ENCODE results near the gene CCDC170.
"Not testable (repeated sequence)": the region's sequence is repeated elsewhere in the genome, so short reads cannot be mapped to it uniquely, and the experiment has no call there.

CCDC170 gene, protein sequence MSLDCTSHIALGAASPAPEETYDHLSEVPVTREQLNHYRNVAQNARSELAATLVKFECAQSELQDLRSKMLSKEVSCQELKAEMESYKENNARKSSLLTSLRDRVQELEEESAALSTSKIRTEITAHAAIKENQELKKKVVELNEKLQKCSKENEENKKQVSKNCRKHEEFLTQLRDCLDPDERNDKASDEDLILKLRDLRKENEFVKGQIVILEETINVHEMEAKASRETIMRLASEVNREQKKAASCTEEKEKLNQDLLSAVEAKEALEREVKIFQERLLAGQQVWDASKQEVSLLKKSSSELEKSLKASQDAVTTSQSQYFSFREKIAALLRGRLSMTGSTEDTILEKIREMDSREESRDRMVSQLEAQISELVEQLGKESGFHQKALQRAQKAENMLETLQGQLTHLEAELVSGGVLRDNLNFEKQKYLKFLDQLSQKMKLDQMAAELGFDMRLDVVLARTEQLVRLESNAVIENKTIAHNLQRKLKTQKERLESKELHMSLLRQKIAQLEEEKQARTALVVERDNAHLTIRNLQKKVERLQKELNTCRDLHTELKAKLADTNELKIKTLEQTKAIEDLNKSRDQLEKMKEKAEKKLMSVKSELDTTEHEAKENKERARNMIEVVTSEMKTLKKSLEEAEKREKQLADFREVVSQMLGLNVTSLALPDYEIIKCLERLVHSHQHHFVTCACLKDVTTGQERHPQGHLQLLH

GRCh38 chr6:151493804-151494234 lies at the start of gene CCDC170:
CCDC170 (plus strand) TSS chr6:151494017; CDS start chr6:151494129, 112 bp downstream.
- H3K4me3 ChIP-seq = peak within 1 kb of the TSS; percentile 36
- no peaks in the 10 kb centered on the region for H3K27me3 ChIP-seq (ENCODE audit: low read depth)
- in situ Hi-C loops (cut with MboI; ENCODE audit: low sequenced_read_pairs) = no loop called here
- H3K9me3 ChIP-seq = no peaks in the 10 kb centered on the region
- H3K36me3 ChIP-seq (replicated peaks) = no peaks in the 10 kb centered on the region
- peaks cover 8% of the 10 kb centered on the region for H3K4me1 ChIP-seq
- DNase-seq (ENCODE audit: low spot score in 2 of 2) = peak; percentile 24 to 60

GRCh38 chr6:151445482-151445881 lies 48.3 kb upstream of the CCDC170 start:
- no peaks in the 10 kb centered on the region for H3K27me3 ChIP-seq (ENCODE audit: low read depth)
- H3K9me3 ChIP-seq = no peaks in the 10 kb centered on the region
- no peak for DNase-seq (ENCODE audit: low spot score in 2 of 2)
- in situ Hi-C loops (cut with MboI; ENCODE audit: low sequenced_read_pairs) = loop anchor here (25.0 kb wide), 1 partner anchor 817 kb away; no protein-coding TSS in a partner anchor
- H3K4me3 ChIP-seq = no peak overlapping the region
- H3K36me3 ChIP-seq (replicated peaks) = peaks cover 3% of the 10 kb centered on the region
- no peaks in the 10 kb centered on the region for H3K4me1 ChIP-seq

GRCh38 chr6:151447237-151447636 lies 46.6 kb upstream of the CCDC170 start:
- Histone ChIP-seq H3K9me3 (no peaks in the 10 kb centered on the region), H3K36me3 (replicated peaks) (peaks cover 3% of the 10 kb centered on the region), H3K4me1 (no peaks in the 10 kb centered on the region), H3K27me3 (ENCODE audit: low read depth) (no peaks in the 10 kb centered on the region), H3K4me3 (no peak overlapping the region)
- no peak for DNase-seq (ENCODE audit: low spot score in 2 of 2)
- in situ Hi-C loops (cut with MboI; ENCODE audit: low sequenced_read_pairs) = loop anchor here (25.0 kb wide), 1 partner anchor 815 kb away; no protein-coding TSS in a partner anchor

GRCh38 chr6:151448623-151449022 lies 45.2 kb upstream of the CCDC170 start:
- H3K9me3 ChIP-seq = no peaks in the 10 kb centered on the region
- H3K4me3 ChIP-seq = no peak overlapping the region
- in situ Hi-C loops (cut with MboI; ENCODE audit: low sequenced_read_pairs) = loop anchor here (25.0 kb wide), 1 partner anchor 814 kb away; no protein-coding TSS in a partner anchor
- H3K27me3 ChIP-seq (ENCODE audit: low read depth) = no peaks in the 10 kb centered on the region
- peaks cover 3% of the 10 kb centered on the region for H3K36me3 ChIP-seq (replicated peaks)
- DNase-seq (ENCODE audit: low spot score in 2 of 2) = no peak
- peaks cover under 1% of the 10 kb centered on the region; the same call in 1 of the 2 replicates for H3K4me1 ChIP-seq

DNA sequence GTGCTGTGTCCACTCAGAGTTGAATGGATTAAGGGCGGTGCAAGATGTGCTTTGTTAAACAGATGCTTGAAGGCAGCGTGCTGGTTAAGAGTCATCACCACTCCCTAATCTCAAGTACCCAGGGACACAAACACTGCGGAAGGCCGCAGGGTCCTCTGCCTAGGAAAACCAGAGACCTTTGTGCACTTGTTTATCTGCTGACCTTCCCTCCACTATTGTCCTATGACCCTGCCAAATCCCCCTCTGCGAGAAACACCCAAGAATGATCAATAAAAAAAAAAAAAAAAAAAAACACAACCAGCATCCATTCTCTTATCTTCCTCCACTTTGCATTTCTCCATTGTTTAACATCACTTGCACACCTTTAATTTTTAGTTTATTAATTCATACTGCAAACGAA lies 42.9 kb upstream of the CCDC170 start:
- in situ Hi-C loops (cut with MboI; ENCODE audit: low sequenced_read_pairs) = loop anchor here (25.0 kb wide), 1 partner anchor 1536 kb away; the partner anchor contains the start of gene FBXO5
- H3K27me3 ChIP-seq (ENCODE audit: low read depth); DNase-seq (ENCODE audit: low spot score in 2 of 2); H3K36me3 ChIP-seq (replicated peaks); H3K9me3 ChIP-seq: not testable (repeated sequence)
- H3K4me3 ChIP-seq = peak overlapping the region; percentile 86
- H3K4me1 ChIP-seq = peaks cover 16% of the 10 kb centered on the region

DNA sequence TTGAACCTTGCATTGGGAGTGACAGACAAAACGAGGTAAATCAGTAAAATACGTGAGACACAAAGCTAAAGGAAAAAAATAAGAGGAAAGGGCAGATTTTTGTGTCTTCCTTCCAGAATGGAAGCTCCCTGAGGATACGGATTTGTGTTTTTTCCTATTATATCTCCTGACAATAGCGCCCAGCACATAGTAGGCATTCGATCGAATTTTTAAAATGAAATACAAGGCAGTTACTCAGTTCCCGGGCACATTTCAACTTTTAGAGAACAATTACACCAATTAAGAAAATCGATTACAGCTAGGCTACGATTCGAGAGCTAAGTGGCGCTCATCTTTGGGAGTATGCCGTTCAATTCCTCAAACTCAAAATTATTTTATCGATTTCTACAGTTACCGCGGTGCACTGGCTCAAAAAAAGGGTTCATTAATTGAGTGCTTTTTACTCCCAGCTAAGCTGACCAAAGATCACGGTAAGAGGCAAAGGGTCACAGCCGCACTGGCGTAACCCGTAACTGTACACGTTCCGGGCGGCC lies 42.3 kb upstream of the CCDC170 start:
- Histone ChIP-seq H3K4me1 (peaks cover 22% of the 10 kb centered on the region), H3K36me3 (replicated peaks) (no peaks in the 10 kb centered on the region; the same call in 1 of the 2 replicates), H3K4me3 (peak overlapping the region; percentile 86), H3K27me3 (ENCODE audit: low read depth) (no peaks in the 10 kb centered on the region), H3K9me3 (no peaks in the 10 kb centered on the region)
- no peak for DNase-seq (ENCODE audit: low spot score in 2 of 2)
- in situ Hi-C loops (cut with MboI; ENCODE audit: low sequenced_read_pairs) = loop anchor here (25.0 kb wide), 1 partner anchor 1536 kb away; the partner anchor contains the start of gene FBXO5

GRCh38 chr6:151451950-151452749 lies 41.7 kb upstream of the CCDC170 start, which contains the start of gene RMND1:
RMND1 (minus strand) TSS chr6:151452126; CDS start chr6:151445811, 6,315 bp downstream.
- H3K4me1 ChIP-seq = peaks cover 29% of the 10 kb centered on the region
- H3K4me3 ChIP-seq = peak within 1 kb of the TSS; percentile 86
- in situ Hi-C loops (cut with MboI; ENCODE audit: low sequenced_read_pairs) = loop anchor here (25.0 kb wide), 1 partner anchor 1535 kb away; the partner anchor contains the start of gene FBXO5

GRCh38 chr6:151452750-151453427 lies 40.9 kb upstream of the CCDC170 start:
- Histone ChIP-seq H3K4me3 (peak overlapping the region; percentile 86), H3K9me3 (no peaks in the 10 kb centered on the region), H3K36me3 (replicated peaks) (peaks cover 12% of the 10 kb centered on the region), H3K4me1 (peaks cover 30% of the 10 kb centered on the region), H3K27me3 (ENCODE audit: low read depth) (no peaks in the 10 kb centered on the region)
- in situ Hi-C loops (cut with MboI; ENCODE audit: low sequenced_read_pairs) = loop anchor here (25.0 kb wide), 1 partner anchor 1534 kb away; the partner anchor contains the start of gene FBXO5
- DNase-seq (ENCODE audit: low spot score in 2 of 2) = peak in 1 of 2 experiments; percentile 77

More at GRCh38 chr6:151451950-151452749, 41.7 kb upstream of the CCDC170 start, which contains the start of gene RMND1:
- peaks cover 6% of the 10 kb centered on the region; the same call in 1 of the 2 replicates for H3K36me3 ChIP-seq (replicated peaks)
- H3K9me3 ChIP-seq = no peaks in the 10 kb centered on the region
- no peaks in the 10 kb centered on the region for H3K27me3 ChIP-seq (ENCODE audit: low read depth)
- DNase-seq (ENCODE audit: low spot score in 2 of 2) = peak; percentile 99 to 100

GRCh38 chr6:151455751-151456398 lies 37.9 kb upstream of the CCDC170 start:
- Histone ChIP-seq H3K4me1 (peaks cover 30% of the 10 kb centered on the region), H3K36me3 (replicated peaks) (peaks cover 36% of the 10 kb centered on the region), H3K4me3 (peak overlapping the region; percentile 2; the same call in 1 of the 2 replicates)
- in situ Hi-C loops (cut with MboI; ENCODE audit: low sequenced_read_pairs) = loop anchor here (25.0 kb wide), 1 partner anchor 1531 kb away; the partner anchor contains the start of gene FBXO5
- not testable (repeated sequence) for H3K9me3 ChIP-seq; H3K27me3 ChIP-seq (ENCODE audit: low read depth)
- peak; percentile 58 to 84 for DNase-seq (ENCODE audit: low spot score in 2 of 2)

DNA sequence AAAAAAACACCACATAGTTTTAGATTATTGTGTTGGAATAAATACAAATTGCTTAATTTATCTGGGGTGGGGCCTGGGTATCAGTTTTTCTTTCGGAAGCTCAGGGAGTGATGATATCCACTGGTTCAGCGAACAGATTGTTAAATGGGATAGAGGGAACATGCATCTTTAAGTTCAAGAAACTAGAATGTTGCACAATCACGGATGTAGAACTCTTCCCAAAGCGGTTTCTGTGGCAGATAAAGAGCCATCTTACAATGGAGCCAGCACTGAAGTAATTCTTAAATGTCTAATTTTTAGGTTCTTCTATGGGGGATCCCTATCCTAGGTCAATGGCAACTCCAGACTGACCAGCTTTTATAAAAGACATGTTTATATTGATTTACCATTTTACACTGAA lies 32.1 kb upstream of the CCDC170 start:
- Histone ChIP-seq H3K4me1 (peaks cover 21% of the 10 kb centered on the region), H3K36me3 (replicated peaks) (peaks cover 79% of the 10 kb centered on the region), H3K9me3 (no peaks in the 10 kb centered on the region), H3K4me3 (no peak overlapping the region), H3K27me3 (ENCODE audit: low read depth) (no peaks in the 10 kb centered on the region)
- no peak for DNase-seq (ENCODE audit: low spot score in 2 of 2)
- in situ Hi-C loops (cut with MboI; ENCODE audit: low sequenced_read_pairs) = loop anchor here (25.0 kb wide), 1 partner anchor 1526 kb away; the partner anchor contains the start of gene FBXO5

DNA sequence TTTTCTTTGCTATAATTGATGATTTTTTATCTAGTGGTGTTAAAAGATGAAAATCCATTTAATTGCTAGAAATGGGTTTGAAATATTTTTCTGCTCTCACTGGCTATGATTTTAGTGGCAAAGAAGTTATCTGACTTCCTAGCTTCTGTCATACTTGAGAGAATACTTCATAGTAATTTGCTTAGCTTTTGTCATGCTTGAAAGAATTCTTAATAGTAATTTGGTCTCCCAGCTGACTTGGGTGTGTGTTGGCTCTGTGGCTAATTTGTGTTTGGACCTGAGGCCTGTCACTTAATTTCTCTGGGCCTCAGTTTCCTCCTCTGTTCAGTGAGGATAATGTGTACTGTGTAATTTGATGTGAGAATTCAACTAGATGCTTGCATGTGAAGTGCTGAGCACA lies 29.1 kb upstream of the CCDC170 start:
- Histone ChIP-seq H3K9me3 (no peaks in the 10 kb centered on the region), H3K4me1 (peaks cover 20% of the 10 kb centered on the region), H3K27me3 (ENCODE audit: low read depth) (no peaks in the 10 kb centered on the region), H3K4me3 (no peak overlapping the region), H3K36me3 (replicated peaks) (peaks cover 64% of the 10 kb centered on the region)
- DNase-seq (ENCODE audit: low spot score in 2 of 2) = no peak
- in situ Hi-C loops (cut with MboI; ENCODE audit: low sequenced_read_pairs) = loop anchor here (25.0 kb wide), 1 partner anchor 1523 kb away; the partner anchor contains the start of gene FBXO5

Measured in HAP-1 (cell line).